GM18511 (cell line): ENCODE data around the gene EIF1AX.
A peak's percentile ranks its signal among the peaks of the same experiment; 100 is the strongest.

Experiments
- ATAC-seq: cut with Tn5 transposase; IDR thresholded peaks from one replicate; pipeline ENCODE4 v1.9.1; 2021; ENCODE audit warnings: mild to moderate bottlenecking, moderate library complexity; ENCODE audit not compliant: unreplicated experiment

The EIF1AX gene

DNA sequence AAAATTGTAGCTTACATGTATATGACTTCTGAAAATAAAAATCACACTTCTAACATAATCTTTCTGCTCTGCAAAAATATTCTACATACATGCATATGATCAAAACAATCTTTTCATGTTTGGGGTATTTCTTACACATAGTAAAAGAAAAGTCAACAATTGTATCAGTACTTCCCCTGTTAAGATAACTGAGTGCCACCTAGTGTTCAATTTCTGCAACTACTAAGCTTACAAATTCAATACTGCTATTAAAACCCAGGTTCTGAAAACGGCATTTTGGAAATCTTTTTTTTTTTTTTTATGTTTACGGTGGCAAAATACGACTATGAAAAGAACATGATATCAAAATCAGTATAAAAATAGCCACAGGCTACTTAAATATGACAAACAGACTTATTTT is 14.2 kb downstream of the EIF1AX start:
- peak; percentile 67 for ATAC-seq

GRCh38 chrX:20126833-20127232 is 14.8 kb downstream of the EIF1AX start:
- ATAC-seq, result peak; percentile 68

GRCh38 chrX:20124964-20125363 is 16.7 kb downstream of the EIF1AX start:
- ATAC-seq, result no peak

DNA sequence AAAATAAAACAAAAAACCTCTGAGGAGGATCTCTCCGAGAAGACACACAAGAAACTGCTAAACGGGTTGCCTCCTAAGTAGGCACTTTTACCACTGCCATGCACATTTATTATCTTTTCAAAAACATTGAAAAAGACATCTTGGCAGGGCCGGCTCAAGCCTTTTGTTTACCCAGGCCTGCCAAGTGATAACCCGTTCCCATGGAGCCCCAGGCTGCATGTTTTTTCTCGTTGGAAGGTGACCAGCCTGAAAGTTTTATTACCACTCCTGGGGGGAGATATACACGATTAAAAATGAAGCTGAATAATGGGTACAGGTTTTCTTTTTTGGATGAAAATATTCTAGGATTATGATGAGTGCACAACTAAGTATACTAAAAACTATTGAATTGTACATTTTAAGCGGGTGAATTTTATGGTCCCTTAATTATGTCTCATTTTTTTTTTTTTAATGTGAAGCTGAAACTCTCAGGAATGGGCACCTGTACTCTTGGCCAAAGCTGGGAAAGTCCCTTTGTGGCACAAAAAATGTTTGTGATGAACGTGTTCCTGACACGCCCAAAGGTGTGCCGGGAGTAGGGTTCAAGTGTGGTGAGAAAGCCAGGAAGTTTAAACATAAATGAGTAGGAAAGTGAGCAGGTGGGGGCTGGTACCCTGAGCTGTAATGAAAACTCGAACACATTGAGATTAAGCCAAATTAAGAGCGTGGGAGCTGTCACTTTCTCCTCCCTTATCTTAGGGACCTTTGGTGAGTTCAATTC is 23.4 kb downstream of the EIF1AX start:
- no peak for ATAC-seq

- no peak for ATAC-seq
Observed at GRCh38 chrX:20116577-20117240, 24.9 kb downstream of the EIF1AX start, which contains the start of gene MAP7D2. MAP7D2 (minus strand) TSS chrX:20116907; CDS start chrX:20116879, 28 bp downstream.

DNA sequence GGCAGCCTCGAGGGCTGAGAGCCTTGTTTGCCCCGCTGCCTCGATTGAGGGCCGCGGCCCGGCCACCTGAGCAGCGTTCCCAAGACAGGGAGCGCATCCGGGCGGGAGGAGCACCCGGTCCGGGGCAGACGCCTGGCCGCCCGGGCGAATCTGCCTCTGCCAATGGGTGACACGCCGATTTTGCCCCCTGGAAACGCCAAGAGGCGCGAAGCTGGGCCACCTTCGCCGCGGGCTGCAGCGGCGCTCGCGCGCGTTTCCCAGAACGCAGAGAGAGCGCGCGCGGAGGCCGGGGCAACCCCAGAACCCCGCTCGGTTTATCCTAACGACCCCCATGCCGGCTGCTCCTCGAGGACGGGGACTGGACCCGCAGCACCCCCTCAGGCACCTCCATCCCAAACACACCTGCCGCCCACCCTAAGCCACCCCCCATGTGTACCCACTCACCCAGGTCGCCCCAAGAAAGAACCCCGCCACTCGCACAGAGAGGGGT is 25.5 kb downstream of the EIF1AX start:
- no peak for ATAC-seq

- no peak for ATAC-seq
Observed at GRCh38 chrX:20112022-20112774, 29.4 kb downstream of the EIF1AX start.

DNA sequence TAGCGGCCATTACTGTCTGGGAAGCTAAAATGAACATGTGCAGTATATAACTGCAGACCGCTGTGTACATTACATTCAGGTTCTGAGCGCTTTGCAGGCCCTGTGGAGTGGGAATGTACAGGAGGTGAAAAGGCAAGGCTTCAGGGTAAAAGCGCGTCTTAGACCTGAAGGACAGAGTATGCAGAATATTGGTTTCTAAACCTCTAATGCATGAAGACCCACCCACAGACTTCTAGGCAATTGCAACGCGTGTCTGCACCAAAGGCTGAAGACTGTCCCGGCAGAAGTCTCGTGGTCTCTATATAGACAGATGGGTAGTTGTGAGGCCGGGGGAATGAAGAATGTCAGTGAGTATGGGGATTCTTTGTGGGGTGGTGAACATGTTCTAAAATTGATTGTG is 30.4 kb downstream of the EIF1AX start:
- ATAC-seq, result no peak

DNA sequence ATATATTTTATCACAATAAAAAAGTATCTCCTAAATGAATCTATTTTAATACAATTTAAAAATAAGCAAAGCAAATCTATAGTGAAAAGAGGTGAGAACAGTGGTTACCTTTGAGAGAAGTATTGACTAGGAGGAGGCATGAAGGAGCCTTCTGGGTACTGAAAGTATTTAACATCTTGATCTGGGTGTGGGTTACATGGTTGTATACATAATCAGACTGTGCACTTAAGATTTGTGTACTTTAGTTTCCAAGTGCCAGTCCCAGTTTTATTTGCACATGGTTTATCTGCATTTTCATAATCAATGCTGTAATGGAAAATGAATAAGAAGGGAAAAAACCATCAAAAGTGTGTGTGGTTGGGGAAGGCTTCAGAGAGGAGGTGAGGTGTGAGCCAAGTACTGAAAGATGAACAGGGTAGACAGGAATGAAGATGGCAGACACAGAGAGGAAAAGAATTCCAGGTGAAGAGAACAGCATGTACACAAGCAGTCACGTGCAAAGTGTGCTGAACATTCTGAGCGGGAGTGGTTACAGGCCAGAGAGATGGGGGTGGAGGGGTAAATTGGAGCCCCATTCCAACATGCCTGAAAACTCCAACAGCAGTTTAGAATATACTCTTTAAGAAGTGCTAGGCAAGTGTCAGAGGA is 39.6 kb downstream of the EIF1AX start:
- no peak for ATAC-seq

- ATAC-seq, result no peak
Observed at GRCh38 chrX:20091499-20091898, 50.1 kb downstream of the EIF1AX start.

- no peak for ATAC-seq
Observed at GRCh38 chrX:20089845-20090244, 51.8 kb downstream of the EIF1AX start.

GRCh38 chrX:20080277-20080676 is 61.4 kb downstream of the EIF1AX start:
- ATAC-seq, result no peak
